NCI-H82 (cell line): Measurements from ENCODE around the gene DIO3.
"Not testable (repeated sequence)": the region's sequence is repeated elsewhere in the genome, so short reads cannot be mapped to it uniquely, and the experiment has no call there.

Experiments used
- DNase-seq: peaks from one replicate; lab custom pipeline; 2025; lab: John Stamatoyannopoulos, UW

The DIO3 gene

GRCh38 chr14:101542391-101542790 is 18.9 kb upstream of the DIO3 start:
- no peak for DNase-seq

GRCh38 chr14:101543814-101544213 is 17.5 kb upstream of the DIO3 start:
- DNase-seq, result no peak

- no peak for DNase-seq
These were observed 16.7 kb upstream of the DIO3 start for GRCh38 chr14:101544550-101544949.

- no peak for DNase-seq
These were observed 14.6 kb upstream of the DIO3 start for GRCh38 chr14:101546706-101547105.

- DNase-seq, result no peak
These were observed 14.1 kb upstream of the DIO3 start for GRCh38 chr14:101547107-101547738.

GRCh38 chr14:101547961-101548669 is 13.2 kb upstream of the DIO3 start:
- DNase-seq, result no peak

- DNase-seq, result no peak
These were observed 12.6 kb upstream of the DIO3 start for GRCh38 chr14:101548710-101549109.

- no peak for DNase-seq
These were observed 12.1 kb upstream of the DIO3 start for GRCh38 chr14:101549154-101549553.

GRCh38 chr14:101550202-101550912 is 10.9 kb upstream of the DIO3 start:
- not testable (repeated sequence) for DNase-seq

- no peak for DNase-seq
These were observed 9.3 kb upstream of the DIO3 start for GRCh38 chr14:101551729-101552595.

- no peak for DNase-seq
These were observed 8.5 kb upstream of the DIO3 start for GRCh38 chr14:101552786-101553231.

- DNase-seq, result no peak
These were observed 7.9 kb upstream of the DIO3 start for GRCh38 chr14:101553393-101553792.

GRCh38 chr14:101553931-101554330 is 7.4 kb upstream of the DIO3 start:
- no peak for DNase-seq

GRCh38 chr14:101554991-101555668 is 6.2 kb upstream of the DIO3 start:
- no peak for DNase-seq

GRCh38 chr14:101555669-101556043 is 5.6 kb upstream of the DIO3 start:
- DNase-seq, result not testable (repeated sequence)

- no peak for DNase-seq
These were observed 5.2 kb upstream of the DIO3 start for GRCh38 chr14:101556131-101556530.

- DNase-seq, result no peak
These were observed 4.6 kb upstream of the DIO3 start for GRCh38 chr14:101556566-101557320.

- DNase-seq, result no peak
These were observed 4.0 kb upstream of the DIO3 start for GRCh38 chr14:101557321-101557695.

- DNase-seq, result no peak
These were observed 3.2 kb upstream of the DIO3 start for GRCh38 chr14:101557811-101558738.

GRCh38 chr14:101558739-101559240 is 2.5 kb upstream of the DIO3 start:
- DNase-seq, result no peak
